HepG2 (cell line): Measurements from ENCODE around the gene NFKBIA. TPM values are rescaled to one million over a fixed set of nuclear protein-coding genes. Genes with fewer than 3 reads are reported as not detected.
A peak's percentile ranks its signal among the peaks of the same experiment; 100 is the strongest.

Experiments
- ARNT ChIP-seq: fragments of 450-650 bp; IDR thresholded peaks from 2 replicates; pipeline ENCODE4 v1.6.1; 2017
- ATM ChIP-seq: fragments of 450-650 bp; IDR thresholded peaks from 2 replicates; pipeline ENCODE4 v1.7.1; 2017; ENCODE audit warnings: mild to moderate bottlenecking, borderline replicate concordance
- DDIT3 ChIP-seq: sonication (generic); formaldehyde crosslinking; IDR thresholded peaks from 2 replicates; pipeline ENCODE4 v1.4.0; 2020; ENCODE audit warnings: mild to moderate bottlenecking, missing genetic modification reagents
- DRAP1 ChIP-seq: IDR thresholded peaks from 2 replicates; pipeline ENCODE4 v1.6.1; 2016; ENCODE audit warnings: missing genetic modification reagents, missing compliant biosample characterization
- EHMT2 ChIP-seq: fragments of 200-600 bp; sonication (generic); IDR thresholded peaks from 2 replicates; pipeline ENCODE4 v1.7.0; 2017; ENCODE audit warnings: antibody characterized with exemption, low read depth, low read length, borderline replicate concordance
- HINFP ChIP-seq: sonication (generic); formaldehyde crosslinking; IDR thresholded peaks from 2 replicates; pipeline ENCODE4 v1.4.0; 2020; ENCODE audit warnings: low read depth, mild to moderate bottlenecking, missing genetic modification reagents
- MAF1 ChIP-seq: sonication (generic); formaldehyde crosslinking; IDR thresholded peaks from 2 replicates; pipeline ENCODE4 v1.5.0; 2020; ENCODE audit warnings: missing genetic modification reagents, borderline replicate concordance
- MAFG ChIP-seq: sonication (generic); formaldehyde crosslinking; IDR thresholded peaks from 2 replicates; pipeline ENCODE4 v1.5.1; 2020; ENCODE audit warnings: mild to moderate bottlenecking, missing genetic modification reagents
- NR2F6 ChIP-seq, 2 experiments: IDR thresholded peaks; 2 replicates each; pipeline ENCODE4 v1.6.1; 2016; ENCODE audit warnings: antibody characterized with exemption in 1 of 2, mild to moderate bottlenecking in 1 of 2
- ONECUT2 ChIP-seq: sonication (generic); formaldehyde crosslinking; IDR thresholded peaks from 2 replicates; pipeline ENCODE4 v1.4.0; 2020; ENCODE audit warnings: missing genetic modification reagents
- PAF1 ChIP-seq: IDR thresholded peaks from 2 replicates; pipeline ENCODE4 v1.6.1; 2016; ENCODE audit warnings: missing genetic modification reagents, missing compliant biosample characterization
- PRDM4 ChIP-seq: sonication (generic); formaldehyde crosslinking; IDR thresholded peaks from 2 replicates; pipeline ENCODE4 v1.9.0; 2021; ENCODE audit warnings: missing genetic modification reagents, borderline replicate concordance
- REPIN1 ChIP-seq: sonication (generic); formaldehyde crosslinking; IDR thresholded peaks from 2 replicates; pipeline ENCODE4 v1.8.0; 2022; ENCODE audit warnings: missing genetic modification reagents, low read depth, mild to moderate bottlenecking, borderline replicate concordance
- SALL1 ChIP-seq: sonication (generic); formaldehyde crosslinking; IDR thresholded peaks from 2 replicates; pipeline ENCODE4 v1.8.0; 2022; ENCODE audit warnings: mild to moderate bottlenecking, missing genetic modification reagents
- USF2 ChIP-seq, 2 experiments: sonication (generic) in 1 of 2; formaldehyde crosslinking in 1 of 2; IDR thresholded peaks; 2 replicates each; pipeline versions ENCODE4 v1.5.1 to v1.6.1; 2011 to 2020; ENCODE audit warnings: borderline replicate concordance in 1 of 2, low read depth in 1 of 2, low read length in 1 of 2, mild to moderate bottlenecking in 1 of 2, missing genetic modification reagents in 1 of 2, moderate library complexity in 1 of 2
- YEATS2 ChIP-seq: sonication (generic); formaldehyde crosslinking; IDR thresholded peaks from 2 replicates; pipeline ENCODE4 v1.4.0; 2020; ENCODE audit warnings: missing genetic modification reagents, borderline replicate concordance
- ZNF18 ChIP-seq: sonication (generic); formaldehyde crosslinking; IDR thresholded peaks from 2 replicates; pipeline ENCODE4 v1.8.0; 2022; ENCODE audit warnings: mild to moderate bottlenecking, missing genetic modification reagents; ENCODE audit not compliant: insufficient replicate concordance
- ZNF468 ChIP-seq: sonication (generic); formaldehyde crosslinking; IDR thresholded peaks from 2 replicates; pipeline ENCODE4 v1.8.0; 2022; ENCODE audit warnings: mild to moderate bottlenecking, moderate library complexity, missing genetic modification reagents
- ZNF577 ChIP-seq: sonication (generic); formaldehyde crosslinking; IDR thresholded peaks from 2 replicates; pipeline ENCODE4 v1.4.0; 2020; ENCODE audit warnings: mild to moderate bottlenecking, low read depth, missing genetic modification reagents, borderline replicate concordance
- polyA plus RNA-seq, 8 experiments: library from polyadenylated mRNA; depleted of rRNA in 3 of 8; stranded (reverse) in 7 of 8; unstranded in 1 of 8; fragments of >200 nt; fragmentation: Illumina TruSeq in 4 of 8; extraction: Trizol in 4 of 8; gene quantifications; 2 replicates each; pipeline versions ENCODE4 v1.2.1 to v1.2.3, GENCODE V29; 2011 to 2016; ENCODE audit warnings: low read depth in 4 of 8, missing spikeins in 1 of 8, mixed read lengths in 1 of 8; ENCODE audit not compliant: insufficient read depth in 1 of 8
- total RNA-seq, 5 experiments: library from RNA; depleted of rRNA; stranded (reverse); fragments of >200 nt; fragmentation: Illumina TruSeq; extraction: Trizol; gene quantifications; 2 replicates each; pipeline ENCODE4 v1.2.3, GENCODE V29; 2016; ENCODE audit warnings: low read depth in 1 of 5

NFKBIA gene
- total and polyA plus RNA-seq, 2 of the 13 experiments (the other 11 are each of a cell fraction or from before 2014, with no cell fraction given), result 197 to 319 TPM

- TF ChIP-seq PRDM4 (peak; percentile 80; the same call in 1 of the 2 replicates), ZNF468 (CRISPR knock-in tag) (peak; percentile 84), YEATS2 (peak; percentile 82; the same call in 1 of the 2 replicates), MAF1 (CRISPR knock-in tag) (no peak; the same call in 1 of the 2 replicates), USF2 (IDR thresholded peaks at IDR 0.05; ENCODE audit: low read depth, low read length) (no peak), USF2 (CRISPR knock-in tag; IDR thresholded peaks at IDR 0.05; ENCODE audit: borderline replicate concordance) (no peak), DRAP1 (CRISPR knock-in tag) (peak; percentile 99), NR2F6 (IDR thresholded peaks at IDR 0.05) (peak; percentile 80), NR2F6 (CRISPR knock-in tag; IDR thresholded peaks at IDR 0.05) (peak; percentile 60), ZNF577 (no peak), SALL1 (CRISPR knock-in tag) (peak; percentile 78), ATM (no peak), REPIN1 (CRISPR knock-in tag) (peak; percentile 50; the same call in 1 of the 2 replicates), EHMT2 (no peak), HINFP (CRISPR knock-in tag) (peak; percentile 66; the same call in 1 of the 2 replicates), ONECUT2 (CRISPR knock-in tag) (peak; percentile 99), DDIT3 (CRISPR knock-in tag) (peak; percentile 68; the same call in 1 of the 2 replicates), ARNT (no peak), MAFG (no peak), PAF1 (CRISPR knock-in tag) (no peak), ZNF18 (CRISPR knock-in tag) (peak; percentile 83)
These were observed at the start of gene NFKBIA (continued) for GRCh38 chr14:35404449-35405303.
